ENCODE measurements around the gene IFNL1.

The IFNL1 gene

GRCh38 chr19:39248806-39249205 lies 47.4 kb upstream of the IFNL1 start, which contains the start of gene IFNL4:
IFNL4 (minus strand) TSS chr19:39248856.
- TF ChIP-seq EZH2phosphoT487 (IDR thresholded peaks at IDR 0.05; ENCODE audit: low read length), result no peak
- no peak for TF ChIP-seq CTCF (IDR thresholded peaks at IDR 0.05; ENCODE audit: low read length)
- TF ChIP-seq EZH2 (optimal IDR thresholded peaks at IDR 0.05; ENCODE audit: low read depth, low read length), result no peak
- Histone ChIP-seq H3K27ac (ENCODE audit: low read length) (no peak within 1 kb of the TSS), H3K4me3 (ENCODE audit: low read length) (no peak within 1 kb of the TSS), H4K20me1 (ENCODE audit: insufficient read depth, low read length) (no peaks in the 10 kb centered on the region), H3K9ac (ENCODE audit: low read length) (no peak within 1 kb of the TSS), H3K9me2 (replicated peaks; ENCODE audit: insufficient read depth, low read length) (no peaks in the 10 kb centered on the region), H3K4me1 (ENCODE audit: low read length) (no peaks in the 10 kb centered on the region), H2AFZ (ENCODE audit: low read length) (no peak within 1 kb of the TSS), H3K27me3 (replicated peaks; ENCODE audit: insufficient read depth, low read length) (peaks cover 49% of the 10 kb centered on the region), H3K4me2 (ENCODE audit: low read depth, low read length) (no peak within 1 kb of the TSS), H3K9me3 (replicated peaks; ENCODE audit: insufficient read depth, low read length) (no peaks in the 10 kb centered on the region), H3F3A (ENCODE audit: insufficient read depth, low read length) (no peaks in the 10 kb centered on the region), H3K36me3 (replicated peaks; ENCODE audit: insufficient read depth, low read length) (no peaks in the 10 kb centered on the region), H3K79me2 (ENCODE audit: low read length) (no peaks in the 10 kb centered on the region)
- no peak for DNase-seq

GRCh38 chr19:39251081-39251480 lies 45.1 kb upstream of the IFNL1 start:
- H3K9me3 ChIP-seq (replicated peaks; ENCODE audit: insufficient read depth, low read length), result no peaks in the 10 kb centered on the region
- no peaks in the 10 kb centered on the region for H3K79me2 ChIP-seq (ENCODE audit: low read length)
- H2AFZ ChIP-seq (ENCODE audit: low read length), result no peak overlapping the region
- peaks cover 68% of the 10 kb centered on the region for H3K27me3 ChIP-seq (replicated peaks; ENCODE audit: insufficient read depth, low read length)
- H3K9ac ChIP-seq (ENCODE audit: low read length), result no peak overlapping the region
- H3F3A ChIP-seq (ENCODE audit: insufficient read depth, low read length), result no peaks in the 10 kb centered on the region
- DNase-seq, result no peak
- H3K9me2 ChIP-seq (replicated peaks; ENCODE audit: insufficient read depth, low read length), result no peaks in the 10 kb centered on the region
- no peaks in the 10 kb centered on the region for H3K36me3 ChIP-seq (replicated peaks; ENCODE audit: insufficient read depth, low read length)
- no peak overlapping the region for H3K27ac ChIP-seq (ENCODE audit: low read length)
- H3K4me3 ChIP-seq (ENCODE audit: low read length), result no peak overlapping the region
- no peak overlapping the region for H3K4me2 ChIP-seq (ENCODE audit: low read depth, low read length)
- TF ChIP-seq EZH2phosphoT487 (IDR thresholded peaks at IDR 0.05; ENCODE audit: low read length) (no peak), EZH2 (optimal IDR thresholded peaks at IDR 0.05; ENCODE audit: low read depth, low read length) (no peak), CTCF (IDR thresholded peaks at IDR 0.05; ENCODE audit: low read length) (no peak)
- H4K20me1 ChIP-seq (ENCODE audit: insufficient read depth, low read length), result no peaks in the 10 kb centered on the region
- no peaks in the 10 kb centered on the region for H3K4me1 ChIP-seq (ENCODE audit: low read length)

- Histone ChIP-seq H3K9ac (ENCODE audit: low read length) (no peak overlapping the region), H3K4me1 (ENCODE audit: low read length) (no peaks in the 10 kb centered on the region), H3K79me2 (ENCODE audit: low read length) (no peaks in the 10 kb centered on the region), H3K27ac (ENCODE audit: low read length) (no peak overlapping the region), H3K4me3 (ENCODE audit: low read length) (no peak overlapping the region), H4K20me1 (ENCODE audit: insufficient read depth, low read length) (no peaks in the 10 kb centered on the region), H3F3A (ENCODE audit: insufficient read depth, low read length) (no peaks in the 10 kb centered on the region), H3K27me3 (replicated peaks; ENCODE audit: insufficient read depth, low read length) (peaks cover 74% of the 10 kb centered on the region), H3K9me3 (replicated peaks; ENCODE audit: insufficient read depth, low read length) (no peaks in the 10 kb centered on the region), H2AFZ (ENCODE audit: low read length) (no peak overlapping the region), H3K9me2 (replicated peaks; ENCODE audit: insufficient read depth, low read length) (no peaks in the 10 kb centered on the region), H3K4me2 (ENCODE audit: low read depth, low read length) (no peak overlapping the region), H3K36me3 (replicated peaks; ENCODE audit: insufficient read depth, low read length) (no peaks in the 10 kb centered on the region)
- no peak for DNase-seq
- TF ChIP-seq CTCF (IDR thresholded peaks at IDR 0.05; ENCODE audit: low read length) (no peak), EZH2 (optimal IDR thresholded peaks at IDR 0.05; ENCODE audit: low read depth, low read length) (no peak), EZH2phosphoT487 (IDR thresholded peaks at IDR 0.05; ENCODE audit: low read length) (no peak)
Measured at GRCh38 chr19:39251846-39252245, 44.4 kb upstream of the IFNL1 start.

Measured in MM.1S (cell line).